MM.1S (cell line): Measurements from ENCODE around the gene PLIN4.

Experiments
- DNase-seq: peaks from one replicate; pipeline ENCODE4 v3.0.0-alpha.2; 2015
- H2AFZ ChIP-seq: fragments of 300-600 bp; sonication (generic); 2 replicates; pipeline ENCODE4 v1.6.0; 2016; ENCODE audit warnings: antibody characterized with exemption, low read length
- H3F3A ChIP-seq: fragments of 300-600 bp; sonication (generic); 2 replicates; pipeline ENCODE4 v1.6.1; 2016; ENCODE audit warnings: mild to moderate bottlenecking, antibody characterized with exemption, low read length, moderate library complexity, mixed read lengths; ENCODE audit not compliant: insufficient read depth
- H3K27ac ChIP-seq: fragments of 300-600 bp; sonication (generic); 2 replicates; pipeline ENCODE4 v1.5.1; 2016; ENCODE audit warnings: mild to moderate bottlenecking, low read length
- H3K27me3 ChIP-seq: fragments of 300-600 bp; sonication (generic); replicated peaks from 2 replicates; pipeline ENCODE4 v1.6.0; 2016; ENCODE audit warnings: low read length; ENCODE audit not compliant: insufficient read depth
- H3K36me3 ChIP-seq: fragments of 300-600 bp; sonication (generic); replicated peaks from 2 replicates; pipeline ENCODE4 v1.6.1; 2016; ENCODE audit warnings: mild to moderate bottlenecking, low read length, mixed read lengths; ENCODE audit not compliant: insufficient read depth
- H3K4me1 ChIP-seq: fragments of 300-600 bp; sonication (generic); 2 replicates; pipeline ENCODE4 v1.6.1; 2016; ENCODE audit warnings: low read length, mixed read lengths
- H3K4me2 ChIP-seq: fragments of 300-600 bp; sonication (generic); 2 replicates; pipeline ENCODE4 v1.6.0; 2016; ENCODE audit warnings: low read depth, low read length
- H3K4me3 ChIP-seq: fragments of 300-600 bp; sonication (generic); 2 replicates; pipeline ENCODE4 v1.5.1; 2016; ENCODE audit warnings: low read length, mixed read lengths
- H3K79me2 ChIP-seq: fragments of 300-600 bp; sonication (generic); 2 replicates; pipeline ENCODE4 v1.6.1; 2016; ENCODE audit warnings: mixed run types, low read length, mixed read lengths
- H3K9ac ChIP-seq: fragments of 300-600 bp; sonication (generic); 2 replicates; pipeline ENCODE4 v1.6.1; 2016; ENCODE audit warnings: low read length, mixed read lengths
- H3K9me2 ChIP-seq: fragments of 300-600 bp; sonication (generic); replicated peaks from 2 replicates; pipeline ENCODE4 v1.6.1; 2016; ENCODE audit warnings: mild to moderate bottlenecking, low read length, mixed read lengths; ENCODE audit not compliant: insufficient read depth
- H3K9me3 ChIP-seq: fragments of 300-600 bp; sonication (generic); replicated peaks from 2 replicates; pipeline ENCODE4 v1.6.1; 2016; ENCODE audit warnings: mild to moderate bottlenecking, low read length, mixed read lengths; ENCODE audit not compliant: insufficient read depth
- H4K20me1 ChIP-seq: fragments of 300-600 bp; sonication (generic); 2 replicates; pipeline ENCODE4 v1.6.1; 2016; ENCODE audit warnings: mild to moderate bottlenecking, low read length, moderate library complexity, mixed read lengths; ENCODE audit not compliant: insufficient read depth
- EZH2 ChIP-seq: fragments of 300-600 bp; sonication (generic); optimal IDR thresholded peaks from 2 replicates; pipeline ENCODE3; 2017; ENCODE audit warnings: low read depth, mild to moderate bottlenecking, antibody characterized with exemption, low read length, mixed read lengths
- EZH2phosphoT487 ChIP-seq: fragments of 300-600 bp; sonication (generic); IDR thresholded peaks from 2 replicates; pipeline ENCODE4 v1.6.1; 2018; ENCODE audit warnings: antibody characterized with exemption, low read length
- TF ChIP-seq, protein P1 (sequence below): fragments of 300-600 bp; sonication (generic); IDR thresholded peaks from 2 replicates; pipeline ENCODE4 v1.5.1; 2016; ENCODE audit warnings: antibody characterized with exemption, low read length, mixed read lengths

Gene PLIN4

DNA sequence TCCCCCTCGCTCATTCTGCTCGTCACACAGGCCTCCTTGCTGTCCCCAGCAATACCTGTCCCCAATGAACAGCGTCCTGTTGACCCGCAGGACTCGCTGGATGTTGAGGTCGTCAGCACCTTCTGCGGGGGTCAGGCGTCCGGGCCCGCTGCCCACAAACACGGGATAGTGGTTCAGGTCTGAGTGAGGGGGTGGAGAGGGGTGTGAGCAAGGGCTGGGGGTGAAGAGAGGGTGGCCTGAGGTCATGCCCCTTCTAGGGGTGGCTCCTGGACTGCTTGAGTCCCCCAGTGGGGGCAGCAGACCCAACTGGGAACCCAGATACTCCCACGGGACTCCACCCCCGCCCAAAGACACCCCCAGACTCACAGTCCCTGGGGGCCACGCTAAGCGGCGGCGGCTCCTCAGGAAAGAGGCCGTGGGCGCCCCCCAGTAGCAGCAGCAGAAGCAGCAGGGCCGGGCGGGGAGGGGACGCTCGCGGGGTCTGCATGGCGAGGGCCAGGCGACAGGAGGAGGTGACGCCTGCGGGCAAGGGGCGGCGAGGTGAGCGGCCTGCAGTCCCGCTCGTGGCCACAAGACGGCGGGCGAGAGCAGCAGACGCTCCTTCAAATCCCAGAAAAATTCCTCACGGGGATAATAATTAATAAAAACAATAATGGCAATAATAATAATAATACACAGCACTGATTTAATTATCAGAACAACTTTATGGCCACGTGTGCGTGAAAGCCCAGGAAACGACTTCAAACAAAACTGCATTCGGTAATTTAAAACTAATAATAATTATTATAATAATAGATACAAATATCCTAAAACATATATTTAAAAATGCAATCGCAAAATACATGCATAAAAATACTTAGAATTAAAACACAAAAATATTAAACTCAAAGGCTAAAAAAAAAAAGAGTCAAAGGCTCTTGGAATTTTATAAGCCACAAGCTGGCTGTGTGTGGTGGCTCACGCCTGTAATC is 40.0 kb upstream of the PLIN4 start:
- TF ChIP-seq EZH2 (no peak), EZH2phosphoT487 (no peak)
- TF ChIP-seq, protein P1, sequence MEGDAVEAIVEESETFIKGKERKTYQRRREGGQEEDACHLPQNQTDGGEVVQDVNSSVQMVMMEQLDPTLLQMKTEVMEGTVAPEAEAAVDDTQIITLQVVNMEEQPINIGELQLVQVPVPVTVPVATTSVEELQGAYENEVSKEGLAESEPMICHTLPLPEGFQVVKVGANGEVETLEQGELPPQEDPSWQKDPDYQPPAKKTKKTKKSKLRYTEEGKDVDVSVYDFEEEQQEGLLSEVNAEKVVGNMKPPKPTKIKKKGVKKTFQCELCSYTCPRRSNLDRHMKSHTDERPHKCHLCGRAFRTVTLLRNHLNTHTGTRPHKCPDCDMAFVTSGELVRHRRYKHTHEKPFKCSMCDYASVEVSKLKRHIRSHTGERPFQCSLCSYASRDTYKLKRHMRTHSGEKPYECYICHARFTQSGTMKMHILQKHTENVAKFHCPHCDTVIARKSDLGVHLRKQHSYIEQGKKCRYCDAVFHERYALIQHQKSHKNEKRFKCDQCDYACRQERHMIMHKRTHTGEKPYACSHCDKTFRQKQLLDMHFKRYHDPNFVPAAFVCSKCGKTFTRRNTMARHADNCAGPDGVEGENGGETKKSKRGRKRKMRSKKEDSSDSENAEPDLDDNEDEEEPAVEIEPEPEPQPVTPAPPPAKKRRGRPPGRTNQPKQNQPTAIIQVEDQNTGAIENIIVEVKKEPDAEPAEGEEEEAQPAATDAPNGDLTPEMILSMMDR, result peak; percentile 92
- DNase-seq, result peak; percentile 34
- peaks cover 48% of the 10 kb centered on the region for H3K27me3 ChIP-seq
- no peaks in the 10 kb centered on the region for H3K9me2 ChIP-seq
- 0 out of 2 replicates have a peak overlapping the region, but pooled peaks have one; percentile 26 for H2AFZ ChIP-seq
- no peaks in the 10 kb centered on the region for H3K79me2 ChIP-seq
- H3F3A ChIP-seq, result no peaks in the 10 kb centered on the region
- no peak overlapping the region for H3K9ac ChIP-seq
- no peaks in the 10 kb centered on the region for H4K20me1 ChIP-seq
- H3K9me3 ChIP-seq, result no peaks in the 10 kb centered on the region
- H3K36me3 ChIP-seq, result no peaks in the 10 kb centered on the region
- H3K4me1 ChIP-seq, result no peaks in the 10 kb centered on the region
- H3K4me2 ChIP-seq, result no peak overlapping the region
- H3K4me3 ChIP-seq, result no peak overlapping the region
- H3K27ac ChIP-seq, result no peak overlapping the region

DNA sequence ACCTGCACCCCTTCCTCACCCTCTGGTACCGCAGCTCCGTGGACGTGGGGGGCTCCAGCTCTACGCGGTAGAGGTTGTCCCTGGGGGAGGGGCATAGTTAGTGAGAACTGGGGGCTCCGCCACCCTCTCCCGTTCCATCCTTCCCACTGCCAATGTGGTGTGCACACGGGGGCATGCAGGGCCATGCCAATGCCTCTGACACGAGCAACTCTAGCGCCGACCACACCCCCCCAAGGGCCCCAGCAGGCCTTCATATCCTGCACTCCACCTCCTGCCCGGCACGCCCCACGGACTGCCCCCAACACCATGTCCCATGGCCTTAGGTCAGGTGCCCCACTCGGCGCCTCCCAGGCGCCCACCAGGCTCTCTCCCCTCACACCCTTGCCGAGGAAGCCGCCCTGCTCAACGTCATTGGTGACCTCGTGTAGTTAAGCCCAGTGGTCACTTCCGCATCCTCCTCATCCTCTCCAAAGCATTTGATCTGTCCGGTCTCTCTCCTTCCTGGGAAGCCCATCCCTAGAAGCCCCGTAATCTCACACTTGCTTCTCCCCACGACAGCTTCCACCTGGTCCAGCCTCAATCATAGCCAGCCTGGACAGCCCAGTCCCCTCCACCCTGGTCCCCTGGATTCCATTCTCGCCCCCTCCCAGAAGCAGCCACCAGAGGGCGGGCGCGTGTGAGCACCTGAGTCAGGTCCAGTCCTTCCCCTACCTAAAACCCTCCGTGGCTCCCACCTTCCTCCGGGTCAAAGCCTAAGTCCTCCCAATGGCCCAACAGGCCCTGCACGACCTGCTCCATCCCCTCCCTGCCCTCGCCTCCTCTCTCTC is 39.1 kb upstream of the PLIN4 start:
- no peak overlapping the region for H3K9ac ChIP-seq
- peaks cover 49% of the 10 kb centered on the region for H3K27me3 ChIP-seq
- no peaks in the 10 kb centered on the region for H4K20me1 ChIP-seq
- no peak for TF ChIP-seq EZH2
- no peak for TF ChIP-seq EZH2phosphoT487
- TF ChIP-seq, protein P1, result peak; percentile 40
- no peaks in the 10 kb centered on the region for H3K36me3 ChIP-seq
- H3F3A ChIP-seq, result no peaks in the 10 kb centered on the region
- H3K4me2 ChIP-seq, result no peak overlapping the region
- no peak overlapping the region for H3K27ac ChIP-seq
- no peak overlapping the region for H3K4me3 ChIP-seq
- DNase-seq, result no peak
- no peak overlapping the region for H2AFZ ChIP-seq
- no peaks in the 10 kb centered on the region for H3K4me1 ChIP-seq
- H3K79me2 ChIP-seq, result no peaks in the 10 kb centered on the region
- no peaks in the 10 kb centered on the region for H3K9me2 ChIP-seq
- H3K9me3 ChIP-seq, result no peaks in the 10 kb centered on the region

DNA sequence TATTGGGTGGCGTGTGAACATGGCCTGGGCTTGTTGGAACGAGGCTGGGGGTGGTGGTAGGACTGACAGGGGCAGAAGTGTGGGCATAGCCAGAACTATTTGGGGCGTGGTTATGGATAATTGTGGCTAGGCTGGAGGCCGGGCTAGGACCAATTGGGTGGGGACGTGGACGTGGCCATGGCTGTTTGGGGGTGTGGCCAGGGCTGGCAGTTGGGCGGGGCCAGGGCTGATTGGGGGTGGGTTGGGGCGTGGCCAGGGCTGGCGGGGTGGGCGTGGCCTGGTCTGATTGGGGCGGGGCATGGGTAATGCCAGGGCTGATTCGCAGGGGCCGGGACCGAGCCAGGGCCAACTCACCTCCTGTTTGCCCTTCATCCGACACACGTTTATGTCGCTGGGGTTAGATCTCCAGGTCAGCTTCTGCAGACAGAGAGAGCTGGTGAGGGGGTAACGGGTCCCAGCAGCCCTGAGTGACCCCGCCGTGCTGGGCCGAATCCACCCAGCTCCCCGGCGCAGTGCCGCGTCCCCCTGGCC is 38.4 kb upstream of the PLIN4 start:
- H3K36me3 ChIP-seq, result no peaks in the 10 kb centered on the region

More for the DNA sequence above, 38.4 kb upstream of the PLIN4 start:
- Histone ChIP-seq H3K4me3 (no peak overlapping the region), H3K9me3 (no peaks in the 10 kb centered on the region), H2AFZ (no peak overlapping the region), H4K20me1 (no peaks in the 10 kb centered on the region), H3K27me3 (peaks cover 56% of the 10 kb centered on the region), H3F3A (no peaks in the 10 kb centered on the region), H3K9ac (no peak overlapping the region), H3K79me2 (no peaks in the 10 kb centered on the region), H3K4me2 (no peak overlapping the region), H3K27ac (no peak overlapping the region), H3K9me2 (no peaks in the 10 kb centered on the region), H3K4me1 (no peaks in the 10 kb centered on the region)
- no peak for DNase-seq
- TF ChIP-seq EZH2 (no peak), EZH2phosphoT487 (no peak)
- TF ChIP-seq, protein P1, result no peak
